Tibial nerve (tissue), 4 donors: Measurements from ENCODE around the gene CYLD. TPM values are rescaled to one million over a fixed set of nuclear protein-coding genes. Genes with fewer than 3 reads are reported as not detected.

Experiments used
- DNase-seq, 2 donors: peaks; one replicate each; pipeline ENCODE4 v3.0.0-alpha.2; 2019; ENCODE audit warnings: low spot score in 2 of 2
- H3K27ac ChIP-seq, 4 donors: fragments of 200-600 bp; sonication (generic) in 3 of 4; one replicate each; pipeline ENCODE4 v1.5.1; 2017 to 2019; ENCODE audit warnings: mild to moderate bottlenecking in 1 of 4
- H3K27me3 ChIP-seq, 2 donors: fragments of 200-600 bp; sonication (generic) in 1 of 2; one replicate each; pipeline versions ENCODE4 v1.5.1 to v1.6.0; 2017 to 2019
- H3K36me3 ChIP-seq, 3 donors: fragments of 200-600 bp; sonication (generic); one replicate each; pipeline ENCODE4 v1.5.1; 2018 to 2019
- H3K4me1 ChIP-seq, 4 donors: fragments of 200-600 bp; sonication (generic) in 3 of 4; one replicate each; pipeline ENCODE4 v1.5.1; 2017 to 2019
- H3K4me3 ChIP-seq, 4 donors: fragments of 200-600 bp; sonication (generic) in 3 of 4; one replicate each; pipeline ENCODE4 v1.5.1; 2017 to 2019; ENCODE audit warnings: mild to moderate bottlenecking in 1 of 4, moderate library complexity in 1 of 4
- H3K9me3 ChIP-seq, 4 donors: fragments of 200-600 bp; sonication (generic) in 3 of 4; one replicate each; pipeline ENCODE4 v1.5.1; 2017 to 2019
- CTCF ChIP-seq, 5 experiments: fragments of 200-600 bp in 3 of 5; fragments of 450-650 bp in 2 of 5; sonication (generic) in 3 of 5; IDR thresholded peaks; one replicate each; pipeline ENCODE4 v1.5.1; 2016 to 2019; ENCODE audit warnings: antibody characterized with exemption in 5 of 5, mild to moderate bottlenecking in 3 of 5, moderate library complexity in 2 of 5
- EP300 ChIP-seq, 2 donors: sonication (generic); formaldehyde crosslinking; IDR thresholded peaks; one replicate each; pipeline ENCODE4 v1.6.1; 2017; ENCODE audit warnings: antibody characterized with exemption in 2 of 2, mild to moderate bottlenecking in 1 of 2
- POLR2A ChIP-seq, 2 donors: fragments of 450-650 bp; IDR thresholded peaks; one replicate each; pipeline ENCODE4 v1.6.1; 2017; ENCODE audit warnings: antibody characterized with exemption in 2 of 2, mild to moderate bottlenecking in 2 of 2, moderate library complexity in 2 of 2
- WGBS, 2 donors: methylation state at CpG; one replicate each; pipeline ENCODE4 v1.1.5; 2018; 5-methylcytosine and 5-hydroxymethylcytosine counted together
- total RNA-seq, 4 donors: library from RNA; depleted of rRNA; stranded (reverse); fragments of >200 nt; gene quantifications; one replicate each; pipeline ENCODE4 v1.1.0, GENCODE V29; 2016

The CYLD gene
- total RNA-seq, 4 donors from 2014 or later, result 23.7 to 52.7 (median 38.3) TPM

- Histone ChIP-seq H3K27me3 (no peaks in the 10 kb centered on the region), H3K27ac (no peak overlapping the region), H3K4me1 (peaks cover 0 to 5% (median 2%) of the 10 kb centered on the region in 4 donors), H3K4me3 (no peak overlapping the region), H3K36me3 (peaks cover 0 to 12% (median 0%) of the 10 kb centered on the region in 3 donors), H3K9me3 (no peaks in the 10 kb centered on the region)
- TF ChIP-seq EP300 (IDR thresholded peaks at IDR 0.05) (no peak), CTCF (IDR thresholded peaks at IDR 0.05) (no peak), POLR2A (IDR thresholded peaks at IDR 0.05) (no peak)
- 83 to 85% methylated on average over 18 to 24 of the region's 25 CpGs for WGBS, 2 donors
- no peak for DNase-seq
Measured at GRCh38 chr16:50711862-50712559, 29.9 kb upstream of the CYLD start.

DNA sequence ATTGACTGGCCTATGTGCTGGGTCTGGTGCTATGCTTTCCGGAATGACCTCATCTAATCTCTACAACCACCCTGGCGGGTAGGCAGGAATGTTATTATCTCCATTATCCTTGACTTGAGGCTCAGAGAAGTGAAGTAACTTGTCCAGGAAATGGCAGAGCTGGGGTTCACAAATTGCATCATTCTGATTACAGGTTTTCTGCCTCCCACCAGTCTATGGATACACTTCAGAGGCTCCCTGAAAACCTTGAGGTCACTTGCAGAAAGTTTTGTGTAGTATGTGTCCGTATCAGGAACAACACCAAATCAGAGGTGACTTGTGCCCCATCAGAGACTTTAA lies 29.4 kb upstream of the CYLD start:
- Histone ChIP-seq H3K27me3 (no peaks in the 10 kb centered on the region), H3K9me3 (no peaks in the 10 kb centered on the region), H3K27ac (no peak overlapping the region), H3K4me1 (peaks cover 0 to 5% (median under 1%) of the 10 kb centered on the region in 4 donors), H3K36me3 (peaks cover 0 to 12% (median 0%) of the 10 kb centered on the region in 3 donors), H3K4me3 (no peak overlapping the region)
- no peak for TF ChIP-seq CTCF (IDR thresholded peaks at IDR 0.05)
- no peak for DNase-seq
- 84 to 85% methylated on average over 3 of the region's 3 CpGs for WGBS, 2 donors

DNA sequence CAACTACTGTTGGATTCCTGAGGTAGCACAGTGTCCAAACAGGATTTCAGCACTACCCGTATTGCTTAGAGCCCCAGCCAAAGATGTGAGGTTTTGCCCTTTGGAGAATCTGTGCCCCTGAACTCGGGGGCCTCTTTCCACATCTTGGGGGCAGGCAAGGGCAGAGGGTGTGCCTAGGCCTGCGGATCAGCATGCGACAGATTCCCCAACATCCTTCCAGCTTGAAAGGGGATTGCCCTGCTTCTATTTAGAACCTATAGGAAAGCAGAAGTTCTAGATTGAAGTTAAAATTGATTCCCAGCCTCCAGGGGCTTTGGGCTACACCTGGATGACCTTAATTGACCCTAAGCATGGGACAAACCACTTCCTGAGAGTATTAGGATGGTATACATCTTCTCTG lies 28.9 kb upstream of the CYLD start:
- no peak overlapping the region for H3K27ac ChIP-seq
- TF ChIP-seq POLR2A (IDR thresholded peaks at IDR 0.05), result no peak
- WGBS, 2 donors, result 66 to 68% methylated on average over 4 of the region's 4 CpGs
- no peaks in the 10 kb centered on the region for H3K9me3 ChIP-seq
- H3K4me3 ChIP-seq, result no peak overlapping the region
- H3K36me3 ChIP-seq, result peaks cover 0 to 12% (median 0%) of the 10 kb centered on the region in 3 donors
- DNase-seq, result no peak
- H3K4me1 ChIP-seq, result peaks cover 0 to 5% (median 0%) of the 10 kb centered on the region in 4 donors
- H3K27me3 ChIP-seq, result no peaks in the 10 kb centered on the region

- H3K4me1 ChIP-seq, result no peaks in the 10 kb centered on the region
- WGBS, 2 donors, result 55 to 63% methylated on average over 4 of the region's 4 CpGs
- no peaks in the 10 kb centered on the region for H3K9me3 ChIP-seq
- TF ChIP-seq POLR2A (IDR thresholded peaks at IDR 0.05) (no peak), CTCF (IDR thresholded peaks at IDR 0.05) (no peak), EP300 (IDR thresholded peaks at IDR 0.05) (no peak)
- no peak for DNase-seq
- no peaks in the 10 kb centered on the region for H3K36me3 ChIP-seq
- H3K27me3 ChIP-seq, result no peaks in the 10 kb centered on the region
- no peak overlapping the region for H3K27ac ChIP-seq
- H3K4me3 ChIP-seq, result no peak overlapping the region
Measured at GRCh38 chr16:50717091-50717490, 24.8 kb upstream of the CYLD start.

- no peak for TF ChIP-seq CTCF (IDR thresholded peaks at IDR 0.05)
- TF ChIP-seq POLR2A (IDR thresholded peaks at IDR 0.05), result no peak
- TF ChIP-seq EP300 (IDR thresholded peaks at IDR 0.05), result no peak
- Histone ChIP-seq H3K27ac (no peak overlapping the region), H3K9me3 (no peaks in the 10 kb centered on the region), H3K27me3 (no peaks in the 10 kb centered on the region), H3K4me3 (no peak overlapping the region), H3K4me1 (no peaks in the 10 kb centered on the region), H3K36me3 (peaks cover 0 to 3% (median 0%) of the 10 kb centered on the region in 3 donors)
- WGBS, 2 donors, result 91 to 98% methylated on average over 5 of the region's 5 CpGs
- DNase-seq, result no peak
Measured at GRCh38 chr16:50717494-50717893, 24.4 kb upstream of the CYLD start.
